Muscle of leg (tissue), 11 donors: ENCODE data around the gene SSU72. TPM values are rescaled to one million over a fixed set of nuclear protein-coding genes. Genes with fewer than 3 reads are reported as not detected.

ENCODE experiments used
- DNase-seq: peaks from one replicate; pipeline ENCODE4 v3.0.0; 2013
- H3K27ac ChIP-seq: one replicate; pipeline ENCODE4 v1.5.1; 2013; ENCODE audit warnings: mild to moderate bottlenecking, low read length, control low read depth
- H3K27me3 ChIP-seq: one replicate; pipeline ENCODE4 v1.6.1; 2013; ENCODE audit warnings: low read length; ENCODE audit not compliant: control insufficient read depth, insufficient read depth
- H3K36me3 ChIP-seq: one replicate; pipeline ENCODE4 v1.6.1; 2013; ENCODE audit warnings: low read length; ENCODE audit not compliant: control insufficient read depth, insufficient read depth
- H3K4me1 ChIP-seq: one replicate; pipeline ENCODE4 v1.6.1; 2013; ENCODE audit warnings: low read length; ENCODE audit not compliant: control insufficient read depth, insufficient read depth
- H3K4me3 ChIP-seq: one replicate; pipeline ENCODE4 v1.5.1; 2013; ENCODE audit warnings: low read length, control low read depth
- H3K9me3 ChIP-seq: replicated peaks from 2 replicates; pipeline ENCODE4 v1.6.1; 2013; ENCODE audit warnings: low read depth, low read length; ENCODE audit not compliant: control insufficient read depth
- WGBS: methylation state at CpG from one replicate; pipeline ENCODE4 v1.1.5; 2013; ENCODE audit warnings: missing lambda C conversion rate; ENCODE audit not compliant: insufficient coverage; 5-methylcytosine and 5-hydroxymethylcytosine counted together
- polyA plus RNA-seq, 8 donors: library from polyadenylated mRNA; unstranded; fragments of 120-200 nt; gene quantifications; one replicate each; pipeline versions ENCODE4 v1.2.1 to v1.2.3, GENCODE V29; 2013; ENCODE audit warnings: inconsistent platforms in 1 of 8, low replicate concordance in 1 of 8; ENCODE audit not compliant: insufficient read length in 8 of 8, insufficient read depth in 1 of 8
- total RNA-seq: library from RNA; stranded (reverse); fragments of 120-200 nt; gene quantifications from one replicate; pipeline ENCODE4 v1.2.4, GENCODE V29; 2013

SSU72 gene
- total and polyA plus RNA-seq, 9 donors: 38.0 to 106 (median 92.1) TPM

DNA sequence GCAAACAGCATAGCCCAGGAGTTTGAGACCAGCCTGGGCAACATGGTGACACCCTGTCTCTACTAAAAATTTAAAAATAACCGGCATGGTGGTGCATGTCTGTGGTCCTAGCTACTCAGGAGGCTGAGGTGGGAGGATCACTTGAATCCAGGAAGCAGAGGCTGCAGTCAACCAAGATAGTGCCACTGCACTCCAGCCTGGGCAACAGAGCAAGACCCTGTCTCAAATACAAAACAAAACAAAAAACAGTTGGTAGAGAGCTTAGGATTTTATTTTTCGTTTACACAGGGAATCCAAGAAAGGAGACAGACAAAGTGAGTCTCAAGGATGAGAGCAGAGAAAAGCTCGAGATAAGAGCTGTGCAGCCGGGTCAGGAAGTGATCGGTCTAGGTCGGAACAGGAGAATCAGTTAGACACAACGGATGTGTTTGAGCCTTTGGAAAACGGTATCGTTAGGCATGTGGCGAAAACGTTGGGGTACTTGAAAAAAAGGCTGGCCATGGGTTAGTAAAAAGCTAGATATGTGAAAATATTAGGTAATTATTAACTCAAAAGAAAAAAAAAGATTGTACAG, 38.9 kb upstream of the SSU72 start:
- Histone ChIP-seq H3K27me3 (no peaks in the 10 kb centered on the region), H3K36me3 (peaks cover 21% of the 10 kb centered on the region), H3K9me3 (no peaks in the 10 kb centered on the region), H3K27ac (no peak overlapping the region), H3K4me1 (peaks cover 38% of the 10 kb centered on the region), H3K4me3 (no peak overlapping the region)
- WGBS: 83% methylated on average over 11 of the region's 11 CpGs
- DNase-seq: no peak

DNA sequence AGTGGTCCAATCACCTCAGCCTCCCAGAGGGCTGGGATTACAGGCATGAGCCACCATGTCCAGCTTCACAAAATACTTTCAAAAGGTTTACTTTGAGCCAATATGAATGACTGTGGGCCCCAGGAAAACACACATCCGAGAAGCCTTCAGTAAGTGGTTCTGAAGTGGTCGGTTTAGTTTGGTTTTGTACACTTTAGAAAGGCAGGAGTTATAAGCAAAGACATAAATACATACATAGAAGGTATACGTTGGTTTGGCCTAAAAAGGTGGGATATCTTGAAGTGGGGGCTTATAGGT, 37.4 kb upstream of the SSU72 start:
- WGBS: no CpG with 5 or more reads among the region's 3 CpGs
- Histone ChIP-seq H3K27ac (peak overlapping the region; percentile 80), H3K4me1 (peaks cover 37% of the 10 kb centered on the region), H3K27me3 (no peaks in the 10 kb centered on the region), H3K36me3 (peaks cover 7% of the 10 kb centered on the region), H3K4me3 (no peak overlapping the region), H3K9me3 (no peaks in the 10 kb centered on the region)
- DNase-seq: no peak

DNA sequence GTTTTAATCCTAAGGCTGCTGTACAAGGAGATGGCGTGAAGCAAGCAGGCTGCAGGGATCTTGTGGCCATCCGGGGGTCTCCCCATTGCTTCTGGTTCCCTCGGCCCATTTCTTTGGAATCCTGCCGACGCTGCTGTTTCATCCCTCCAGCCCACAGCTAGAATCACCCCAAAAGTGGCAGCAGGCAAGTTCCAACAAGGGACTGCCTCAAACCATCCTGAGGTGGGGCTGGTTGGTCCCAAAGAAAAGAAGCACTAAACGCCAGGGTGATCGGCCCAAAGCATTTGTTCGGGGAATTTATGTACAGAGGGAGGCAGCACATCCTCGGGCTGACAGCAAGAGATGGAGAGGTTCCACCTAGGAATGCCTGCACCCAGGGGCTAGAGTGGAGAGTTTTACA, 36.1 kb upstream of the SSU72 start:
- 68% methylated on average over 8 of the region's 9 CpGs for WGBS

DNA sequence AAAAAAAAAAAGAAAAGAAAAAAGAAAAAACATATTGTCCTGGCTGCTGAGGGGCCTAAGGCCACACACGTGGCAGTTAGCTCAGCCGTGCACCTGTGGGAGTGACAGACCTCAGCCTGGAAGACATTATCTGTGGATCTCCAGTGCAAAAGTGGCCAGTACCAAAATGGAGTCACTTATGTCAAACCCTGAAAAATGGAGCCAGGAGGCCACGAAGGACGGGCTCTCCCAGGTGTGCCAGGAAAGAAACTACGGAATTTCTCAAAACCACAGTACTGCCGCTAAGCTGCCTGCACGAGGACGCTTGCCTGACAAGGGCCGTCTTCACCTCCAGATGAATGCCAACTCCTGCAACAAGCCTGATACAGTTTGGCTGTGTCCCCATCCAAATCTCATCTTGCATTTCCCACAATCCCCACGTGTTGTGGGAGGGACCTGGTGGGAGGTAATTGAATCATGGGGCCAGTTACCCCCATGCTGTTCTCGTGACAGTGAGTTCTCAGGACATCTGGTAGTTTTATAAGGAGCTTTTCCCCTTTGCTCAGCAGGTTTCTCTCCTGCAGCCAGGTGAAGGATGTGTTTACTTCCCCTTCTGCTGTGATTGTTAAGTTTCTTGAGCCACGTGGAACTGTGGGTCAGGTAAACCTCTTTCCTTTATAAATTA, 35.3 kb upstream of the SSU72 start:
- Histone ChIP-seq H3K4me3 (no peak overlapping the region), H3K27me3 (peaks cover 2% of the 10 kb centered on the region), H3K27ac (peak overlapping the region; percentile 85), H3K4me1 (peaks cover 29% of the 10 kb centered on the region), H3K36me3 (peaks cover 5% of the 10 kb centered on the region), H3K9me3 (no peaks in the 10 kb centered on the region)
- DNase-seq: no peak
- WGBS: 62% methylated on average over 5 of the region's 12 CpGs

More for the DNA sequence above, 36.1 kb upstream of the SSU72 start:
- H3K27me3 ChIP-seq: no peaks in the 10 kb centered on the region
- peaks cover 5% of the 10 kb centered on the region for H3K36me3 ChIP-seq
- no peak overlapping the region for H3K4me3 ChIP-seq
- no peaks in the 10 kb centered on the region for H3K9me3 ChIP-seq
- no peak for DNase-seq
- peak overlapping the region; percentile 85 for H3K27ac ChIP-seq
- H3K4me1 ChIP-seq: peaks cover 29% of the 10 kb centered on the region

DNA sequence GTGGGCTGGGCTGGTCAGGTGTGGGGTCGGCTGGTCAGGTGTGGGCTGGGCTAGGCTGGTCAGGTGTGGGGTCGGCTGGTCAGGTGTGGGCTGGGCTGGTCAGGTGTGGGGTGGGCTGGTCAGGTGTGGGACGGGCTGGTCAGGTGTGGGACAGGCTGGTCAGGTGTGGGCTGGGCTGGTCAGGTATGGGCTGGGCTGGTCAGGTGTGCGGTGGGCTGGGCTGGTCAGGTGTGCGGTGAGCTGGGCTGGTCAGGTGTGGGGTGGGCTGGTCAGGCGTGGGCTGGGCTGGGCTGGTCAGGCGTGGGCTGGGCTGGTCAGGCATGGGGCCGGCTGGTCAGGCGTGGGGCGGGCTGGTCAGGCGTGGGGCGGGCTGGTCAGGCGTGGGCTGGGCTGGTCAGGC, 31.6 kb upstream of the SSU72 start:
- WGBS: 90% methylated on average over 13 of the region's 13 CpGs
- no peak for DNase-seq
- Histone ChIP-seq H3K4me3 (no peak overlapping the region), H3K9me3 (no peaks in the 10 kb centered on the region), H3K27me3 (peaks cover 27% of the 10 kb centered on the region), H3K27ac (no peak overlapping the region), H3K4me1 (peaks cover 10% of the 10 kb centered on the region), H3K36me3 (no peaks in the 10 kb centered on the region)

DNA sequence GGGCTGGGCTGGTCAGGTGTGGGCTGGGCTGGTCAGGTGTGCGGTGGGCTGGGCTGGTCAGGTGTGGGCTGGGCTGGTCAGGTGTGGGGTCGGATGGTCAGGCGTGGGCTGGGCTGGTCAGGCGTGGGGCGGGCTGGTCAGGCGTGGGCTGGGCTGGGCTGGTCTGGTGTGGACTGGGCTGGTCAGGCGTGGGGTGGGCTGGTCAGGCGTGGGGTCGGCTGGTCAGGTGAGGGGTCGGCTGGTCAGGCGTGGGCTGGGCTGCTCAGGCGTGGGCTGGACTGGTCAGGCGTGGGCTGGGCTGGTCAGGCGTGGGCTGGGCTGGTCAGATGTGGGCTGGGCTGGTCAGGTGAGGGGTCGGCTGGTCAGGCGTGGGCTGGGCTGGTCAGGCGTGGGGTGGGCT, 31.1 kb upstream of the SSU72 start:
- peaks cover 32% of the 10 kb centered on the region for H3K27me3 ChIP-seq
- H3K27ac ChIP-seq: no peak overlapping the region
- H3K4me3 ChIP-seq: no peak overlapping the region
- H3K9me3 ChIP-seq: no peaks in the 10 kb centered on the region
- 90% methylated on average over 17 of the region's 17 CpGs for WGBS
- DNase-seq: no peak
- H3K36me3 ChIP-seq: no peaks in the 10 kb centered on the region
- peaks cover 7% of the 10 kb centered on the region for H3K4me1 ChIP-seq

DNA sequence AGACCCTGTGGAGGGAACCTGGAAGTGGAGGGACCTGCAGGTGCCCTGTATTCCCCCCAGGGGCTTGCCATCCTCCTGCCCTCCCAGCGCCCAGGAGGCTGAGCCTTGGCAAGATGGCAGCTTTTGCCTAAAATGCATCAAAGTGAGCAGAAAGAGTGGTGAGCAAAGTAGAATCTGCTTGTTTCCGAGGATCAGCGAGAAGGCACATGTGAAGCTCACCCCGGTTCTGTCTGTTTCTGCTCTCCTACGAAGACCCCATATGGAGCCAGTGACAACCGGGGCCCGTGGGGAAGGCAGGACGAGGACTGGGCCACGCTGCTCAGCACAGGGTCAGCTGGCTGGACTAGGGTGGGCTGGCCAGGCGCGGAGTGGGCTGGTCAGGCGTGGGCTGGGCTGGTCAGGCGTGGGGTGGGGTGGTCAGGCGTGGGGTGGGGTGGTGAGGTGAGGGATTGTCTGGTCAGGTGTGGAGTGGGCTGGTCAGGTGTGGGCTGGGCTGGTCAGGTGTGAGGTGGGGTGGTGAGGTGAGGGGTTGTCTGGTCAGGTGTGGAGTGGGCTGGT, 30.4 kb upstream of the SSU72 start:
- Histone ChIP-seq H3K9me3 (no peaks in the 10 kb centered on the region), H3K4me1 (peaks cover 8% of the 10 kb centered on the region), H3K27me3 (peaks cover 38% of the 10 kb centered on the region), H3K27ac (no peak overlapping the region), H3K36me3 (no peaks in the 10 kb centered on the region), H3K4me3 (no peak overlapping the region)
- WGBS: 73% methylated on average over 13 of the region's 14 CpGs
- DNase-seq: no peak

DNA sequence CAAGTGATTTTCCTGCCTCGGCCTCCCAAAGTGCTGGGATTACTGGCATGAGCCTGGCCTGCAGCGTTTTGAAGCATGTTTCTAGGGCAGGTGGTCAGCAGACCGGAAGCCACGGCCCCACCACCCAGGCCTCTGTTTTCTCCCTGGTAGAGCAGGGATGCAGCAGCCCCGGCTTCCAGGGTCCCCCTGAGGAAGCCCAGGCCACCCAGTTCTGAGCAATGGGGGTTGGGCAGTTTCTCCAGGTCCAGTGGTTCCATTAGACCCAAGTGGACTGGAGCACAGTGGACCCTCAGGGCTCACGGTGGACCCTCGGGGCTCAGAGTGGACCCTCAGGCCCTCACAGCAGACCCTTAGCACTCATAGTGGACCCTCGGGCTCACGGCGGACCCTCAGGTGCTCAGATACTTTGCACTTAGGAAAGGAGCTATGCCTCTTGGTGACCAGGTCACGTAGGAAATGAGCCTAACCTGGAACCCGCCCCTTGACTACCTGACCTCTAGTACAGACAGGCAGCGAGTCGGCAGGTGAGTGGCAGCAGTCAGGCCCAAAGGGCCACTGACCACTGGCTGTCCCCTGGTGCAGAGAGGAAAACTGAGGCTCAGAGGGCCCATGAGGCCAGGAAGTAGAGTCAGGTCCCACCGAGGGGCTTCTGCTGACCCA, 29.8 kb upstream of the SSU72 start:
- Histone ChIP-seq H3K27ac (no peak overlapping the region), H3K9me3 (no peaks in the 10 kb centered on the region), H3K36me3 (no peaks in the 10 kb centered on the region), H3K27me3 (peaks cover 38% of the 10 kb centered on the region), H3K4me1 (peaks cover 8% of the 10 kb centered on the region), H3K4me3 (no peak overlapping the region)
- DNase-seq: no peak
- WGBS: 72% methylated on average over 9 of the region's 15 CpGs

DNA sequence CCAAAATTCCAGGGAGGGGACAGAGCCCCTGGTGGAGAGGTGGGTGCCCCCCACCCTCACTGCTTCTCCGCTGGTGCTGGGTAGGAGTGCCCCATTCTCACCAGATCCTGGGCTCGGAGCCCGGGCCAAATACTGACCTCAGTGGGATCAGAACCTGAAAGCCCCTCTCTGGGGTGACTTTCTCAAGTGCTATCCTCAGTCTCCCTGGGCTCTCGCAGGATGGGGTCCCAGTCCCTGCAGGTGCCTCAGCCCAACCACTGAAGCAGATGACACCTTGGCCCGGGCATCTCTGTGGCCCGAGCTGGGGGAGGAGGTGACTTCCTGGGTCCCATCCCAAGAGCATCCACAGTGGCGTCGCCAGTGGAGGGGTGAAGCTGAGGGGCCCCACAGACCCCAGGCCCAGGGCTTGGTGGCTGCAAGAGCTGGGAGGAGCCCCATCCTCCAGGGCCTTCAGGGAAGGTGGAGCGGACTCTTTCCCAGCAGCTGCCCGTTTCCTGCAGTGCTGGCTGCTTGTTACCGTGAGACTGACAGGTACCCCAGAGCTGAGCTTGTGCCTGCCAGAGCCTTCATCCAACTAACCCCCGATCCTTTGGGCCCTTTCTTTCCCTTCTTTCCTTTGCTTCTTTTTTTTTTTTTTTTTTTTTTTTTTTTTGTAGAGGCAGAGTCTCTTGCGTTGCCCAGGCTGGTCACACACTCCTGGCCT, 29.2 kb upstream of the SSU72 start:
- no peak overlapping the region for H3K4me3 ChIP-seq
- H3K36me3 ChIP-seq: no peaks in the 10 kb centered on the region
- peaks cover 8% of the 10 kb centered on the region for H3K4me1 ChIP-seq
- H3K27ac ChIP-seq: no peak overlapping the region
- no peaks in the 10 kb centered on the region for H3K9me3 ChIP-seq
- no peak for DNase-seq
- WGBS: 71% methylated on average over 11 of the region's 13 CpGs
- peaks cover 43% of the 10 kb centered on the region for H3K27me3 ChIP-seq

DNA sequence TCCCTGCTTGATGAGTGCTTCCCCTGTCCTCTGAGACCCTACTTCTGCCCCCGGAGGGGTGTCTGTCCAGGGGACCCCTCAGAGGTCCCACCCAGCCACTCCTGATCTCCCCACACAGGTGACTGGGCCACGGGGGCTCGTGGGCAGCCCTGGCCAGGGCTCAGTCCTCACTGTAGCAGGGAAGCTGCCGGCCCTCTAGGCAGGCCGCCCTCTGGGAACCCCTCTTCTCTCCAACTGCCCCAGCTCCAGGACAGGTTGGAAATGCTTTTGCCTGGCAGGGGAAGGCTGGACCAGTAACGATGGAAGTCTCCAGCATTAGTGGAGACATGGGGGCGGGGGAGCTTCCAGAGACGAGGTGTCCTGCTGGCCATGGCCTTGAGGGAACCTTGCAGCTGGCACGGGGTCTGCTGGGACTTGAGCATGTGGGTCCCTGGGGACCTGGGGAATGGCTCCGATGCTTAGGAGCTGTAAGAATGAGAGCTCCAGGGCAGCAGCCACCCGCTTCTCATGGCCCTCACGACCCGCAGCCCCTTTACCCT, 28.4 kb upstream of the SSU72 start:
- no peak for DNase-seq
- Histone ChIP-seq H3K4me3 (no peak overlapping the region), H3K9me3 (no peaks in the 10 kb centered on the region), H3K36me3 (no peaks in the 10 kb centered on the region), H3K27me3 (peaks cover 51% of the 10 kb centered on the region), H3K27ac (no peak overlapping the region), H3K4me1 (peaks cover 8% of the 10 kb centered on the region)
- 61% methylated on average over 8 of the region's 13 CpGs for WGBS
